Measurements from ENCODE around the gene ATP6V1F. TPM values are rescaled to one million over a fixed set of nuclear protein-coding genes. Genes with fewer than 3 reads are reported as not detected.
"Not testable (repeated sequence)": the region's sequence is repeated elsewhere in the genome, so short reads cannot be mapped to it uniquely, and the experiment has no call there.

The ATP6V1F gene
- total and polyA plus RNA-seq, 11 donors: 91.6 to 198 (median 122) TPM

GRCh38 chr7:128911423-128912031 is 48.9 kb downstream of the ATP6V1F start:
- peak in 2 of 5 donors; percentile 53 to 60 for DNase-seq
- TF ChIP-seq CTCF (IDR thresholded peaks at IDR 0.05) (no peak), POLR2A (IDR thresholded peaks at IDR 0.05) (no peak)
- H3K9me3 ChIP-seq: no peaks in the 10 kb centered on the region
- 57 to 72% (median 66%) methylated on average over 7 to 8 of the region's 8 CpGs for WGBS, 4 donors
- H3K4me1 ChIP-seq: peaks cover 0 to 30% (median 6%) of the 10 kb centered on the region in 12 donors
- peak in 3 of 4 donors; percentile 3 to 41 (median 38) for ATAC-seq
- H3K27ac ChIP-seq: no peak overlapping the region
- H3K36me3 ChIP-seq: no peaks in the 10 kb centered on the region
- peaks cover 23 to 69% (median 50%) of the 10 kb centered on the region in 9 donors for H3K27me3 ChIP-seq
- intact Hi-C loops (cut with DNase I): no loop called here
- H3K4me3 ChIP-seq: no peak overlapping the region

- no peak for ATAC-seq
- no peak overlapping the region for H3K27ac ChIP-seq
- intact Hi-C loops (cut with DNase I): no loop called here
- H3K4me1 ChIP-seq: peaks cover 0 to 30% (median 6%) of the 10 kb centered on the region in 12 donors
- DNase-seq: no peak
- TF ChIP-seq POLR2A (IDR thresholded peaks at IDR 0.05) (no peak), CTCF (IDR thresholded peaks at IDR 0.05) (no peak)
- peaks cover 20 to 72% (median 45%) of the 10 kb centered on the region in 9 donors for H3K27me3 ChIP-seq
- H3K4me3 ChIP-seq: no peak overlapping the region
- WGBS, 4 donors: 73 to 86% (median 79%) methylated on average over 3 of the region's 3 CpGs
- no peaks in the 10 kb centered on the region for H3K9me3 ChIP-seq
- H3K36me3 ChIP-seq: no peaks in the 10 kb centered on the region
These were observed 49.6 kb downstream of the ATP6V1F start for GRCh38 chr7:128912281-128912680.

DNA sequence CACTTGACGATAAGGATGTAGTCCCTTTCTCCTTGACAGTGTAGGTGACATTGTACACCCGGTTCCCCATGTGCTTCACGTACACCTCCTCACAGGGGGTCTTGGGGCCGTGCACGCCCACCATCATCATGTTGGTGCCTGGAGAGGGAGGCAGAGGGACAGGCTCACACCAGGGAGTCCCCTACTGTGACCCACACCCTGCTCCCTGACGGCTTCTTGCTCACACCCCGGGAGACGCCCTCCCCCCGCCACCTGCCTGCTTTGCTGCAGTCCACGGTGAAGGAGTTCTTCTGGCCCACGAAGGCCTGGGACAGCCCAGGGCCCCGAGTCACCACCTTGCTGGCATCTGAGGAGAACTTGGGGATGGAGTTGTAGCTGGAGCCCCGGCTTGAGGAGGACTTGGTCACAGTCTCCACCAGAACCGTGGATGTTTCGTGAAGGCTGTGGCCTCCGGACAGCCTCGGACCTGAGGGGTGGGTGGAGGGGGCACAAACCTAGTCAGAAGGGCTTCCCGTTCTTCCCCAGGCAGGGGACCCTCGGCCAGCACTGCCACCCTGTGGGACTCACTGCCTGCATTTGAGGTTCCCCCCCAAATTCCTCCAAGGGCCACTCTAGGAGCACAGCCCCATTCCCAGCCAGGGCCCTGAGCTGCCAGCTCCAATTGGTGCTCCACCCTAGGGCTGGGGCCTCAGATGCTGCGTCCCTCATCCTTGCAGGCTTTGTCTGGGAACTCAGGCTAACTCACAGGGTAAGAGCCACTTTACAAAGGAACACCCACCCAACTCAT is 50.2 kb downstream of the ATP6V1F start:
- ATAC-seq; H3K36me3 ChIP-seq; H3K27ac ChIP-seq; H3K9me3 ChIP-seq; intact Hi-C loops (cut with DNase I); H3K4me3 ChIP-seq: not testable (repeated sequence)
- Histone ChIP-seq H3K4me1 (peaks cover 0 to 30% (median 6%) of the 10 kb centered on the region in 12 donors), H3K27me3 (peaks cover 19 to 67% (median 45%) of the 10 kb centered on the region in 9 donors)
- WGBS, 4 donors: 78 to 92% (median 92%) methylated on average over 2 to 11 of the region's 20 CpGs
- DNase-seq: peak in 1 of 5 donors; percentile 11

- ATAC-seq (no peak), DNase-seq (peak in 1 of 5 donors; percentile 6)
- Histone ChIP-seq H3K4me3 (no peak overlapping the region), H3K36me3 (no peaks in the 10 kb centered on the region), H3K27me3 (peaks cover 19 to 63% (median 40%) of the 10 kb centered on the region in 9 donors), H3K9me3 (no peaks in the 10 kb centered on the region), H3K27ac (no peak overlapping the region), H3K4me1 (peaks cover 0 to 30% (median 6%) of the 10 kb centered on the region in 12 donors)
- intact Hi-C loops (cut with DNase I): no loop called here
- 81 to 93% (median 86%) methylated on average over 4 to 10 of the region's 10 CpGs for WGBS, 4 donors
- no peak for TF ChIP-seq CTCF (IDR thresholded peaks at IDR 0.05)
- TF ChIP-seq POLR2A (IDR thresholded peaks at IDR 0.05): no peak
These were observed 51.4 kb downstream of the ATP6V1F start for GRCh38 chr7:128913870-128914565.
